ENCODE results near the gene ADAMTS2. TPM values are rescaled to one million over a fixed set of nuclear protein-coding genes. Genes with fewer than 3 reads are reported as not detected.

Gene ADAMTS2
- total RNA-seq, 4 donors from 2014 or later = 6.0 to 20.9 (median 13.5) TPM

GRCh38 chr5:179385914-179386313 is 40.7 kb upstream of the ADAMTS2 start:
- no peak for TF ChIP-seq EP300 (IDR thresholded peaks at IDR 0.05; ENCODE audit: low read depth)
- intact Hi-C loops (cut with DNase I; ENCODE audit: low total_unique reads) (no loop called here), in situ Hi-C loops (cut with MboI; ENCODE audit: low pct_ligation_motif_present in 1 of 4, low pct_unique_long_range_greater_than_20kb in 1 of 4, low sequenced_read_pairs in 3 of 4) (no loop called here)
- DNase-seq = no peak
- Histone ChIP-seq H3K27ac (no peak overlapping the region), H3K27me3 (no peaks in the 10 kb centered on the region), H3K4me1 (no peaks in the 10 kb centered on the region), H3K4me3 (no peak overlapping the region), H3K36me3 (no peaks in the 10 kb centered on the region), H3K9me3 (peaks cover 12 to 19% of the 10 kb centered on the region in 2 donors)
- 66% methylated on average over 7 of the region's 7 CpGs; no CpG with 5 or more reads in 1 of the 2 donors for WGBS, 2 donors (ENCODE audit: low coverage in 1 of 2)

- no peaks in the 10 kb centered on the region for H3K36me3 ChIP-seq
- H3K4me3 ChIP-seq = no peak overlapping the region
- H3K27ac ChIP-seq = no peak overlapping the region
- TF ChIP-seq POLR2A (IDR thresholded peaks at IDR 0.05) = no peak
- no peak for TF ChIP-seq CTCF (IDR thresholded peaks at IDR 0.05)
- no peak for TF ChIP-seq EP300 (IDR thresholded peaks at IDR 0.05; ENCODE audit: low read depth)
- no peak for TF ChIP-seq POLR2AphosphoS5 (IDR thresholded peaks at IDR 0.05)
- no peaks in the 10 kb centered on the region for H3K4me1 ChIP-seq
- no peaks in the 10 kb centered on the region for H3K9me3 ChIP-seq
- 92 to 95% methylated on average over 6 to 8 of the region's 8 CpGs for WGBS, 2 donors (ENCODE audit: low coverage in 1 of 2)
- in situ Hi-C loops (cut with MboI; ENCODE audit: low pct_ligation_motif_present in 1 of 4, low pct_unique_long_range_greater_than_20kb in 1 of 4, low sequenced_read_pairs in 3 of 4) = no loop called here
- intact Hi-C loops (cut with DNase I; ENCODE audit: low total_unique reads) = no loop called here
- no peak for DNase-seq
- H3K27me3 ChIP-seq = no peaks in the 10 kb centered on the region
Observed at GRCh38 chr5:179382486-179382885, 37.2 kb upstream of the ADAMTS2 start.

DNA sequence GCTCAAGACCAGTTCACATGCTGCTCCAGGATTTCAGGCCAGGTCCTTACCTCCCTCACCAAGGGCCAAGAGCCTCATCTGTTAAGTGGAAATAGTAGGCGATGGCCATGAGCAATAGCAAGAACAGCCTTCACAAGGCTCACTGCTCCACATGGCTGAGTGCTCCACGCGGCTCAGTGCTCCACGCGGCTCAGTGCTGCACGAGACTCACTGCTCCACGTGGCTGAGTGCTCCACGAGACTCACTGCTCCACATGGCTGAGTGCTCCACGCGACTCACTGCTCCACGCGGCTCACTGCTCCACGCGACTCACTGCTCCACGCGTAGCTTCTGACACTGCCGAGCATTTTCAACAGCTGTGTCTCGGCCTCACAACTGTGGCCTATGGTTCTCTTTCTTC is 36.4 kb upstream of the ADAMTS2 start:
- no peaks in the 10 kb centered on the region for H3K27me3 ChIP-seq
- no peak for TF ChIP-seq POLR2A (IDR thresholded peaks at IDR 0.05)
- TF ChIP-seq POLR2AphosphoS5 (IDR thresholded peaks at IDR 0.05) = no peak
- TF ChIP-seq EP300 (IDR thresholded peaks at IDR 0.05; ENCODE audit: low read depth) = no peak
- TF ChIP-seq CTCF (IDR thresholded peaks at IDR 0.05) = no peak
- 79 to 80% methylated on average over 1 to 18 of the region's 18 CpGs for WGBS, 2 donors (ENCODE audit: low coverage in 1 of 2)
- no peak overlapping the region for H3K4me3 ChIP-seq
- H3K27ac ChIP-seq = no peak overlapping the region
- no peaks in the 10 kb centered on the region for H3K4me1 ChIP-seq
- intact Hi-C loops (cut with DNase I; ENCODE audit: low total_unique reads) = no loop called here
- no peaks in the 10 kb centered on the region for H3K36me3 ChIP-seq
- no peak for DNase-seq
- in situ Hi-C loops (cut with MboI; ENCODE audit: low pct_ligation_motif_present in 1 of 4, low pct_unique_long_range_greater_than_20kb in 1 of 4, low sequenced_read_pairs in 3 of 4) = no loop called here
- H3K9me3 ChIP-seq = no peaks in the 10 kb centered on the region

DNA sequence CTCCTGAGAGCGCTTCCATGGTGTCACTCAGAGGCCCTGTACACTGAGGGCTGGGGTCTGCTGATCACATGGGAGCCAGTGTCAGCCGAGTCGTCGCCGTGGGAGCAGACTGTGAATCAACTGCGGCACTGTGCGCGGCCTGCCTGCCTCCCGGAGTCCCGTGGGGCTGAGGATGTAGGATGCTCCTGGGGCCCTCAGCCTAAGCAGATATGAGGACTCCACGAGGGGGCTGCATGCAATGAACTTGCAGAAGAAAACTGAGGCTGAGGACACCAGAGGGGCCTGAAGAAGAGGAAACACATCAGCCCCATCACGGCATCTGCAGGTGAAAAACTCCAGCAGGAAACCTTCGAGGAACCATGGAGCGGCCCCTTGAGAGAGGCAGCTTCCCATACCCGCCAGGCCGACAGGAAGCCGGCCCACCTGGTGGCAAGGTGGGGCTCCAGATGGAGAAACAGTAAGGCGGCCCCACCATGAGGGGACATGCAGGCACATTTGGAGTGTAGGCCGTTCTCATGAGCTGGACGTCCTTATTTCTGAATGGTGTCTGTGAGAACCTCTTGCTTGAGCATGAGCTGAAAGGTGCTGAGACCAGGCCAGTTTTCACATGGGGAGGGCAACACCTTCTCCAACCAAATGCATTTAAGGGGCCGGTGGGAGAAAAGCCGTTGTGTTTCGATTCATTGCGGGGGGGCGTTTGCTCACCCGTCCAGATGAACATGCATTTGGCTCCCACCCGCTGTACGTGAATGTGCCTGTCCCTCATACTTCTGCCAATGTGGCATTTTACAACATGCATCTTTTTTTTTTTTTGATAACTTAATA is 35.2 kb upstream of the ADAMTS2 start:
- Histone ChIP-seq H3K4me3 (no peak overlapping the region), H3K4me1 (no peaks in the 10 kb centered on the region), H3K36me3 (no peaks in the 10 kb centered on the region), H3K27me3 (no peaks in the 10 kb centered on the region), H3K27ac (no peak overlapping the region), H3K9me3 (no peaks in the 10 kb centered on the region)
- no peak for TF ChIP-seq POLR2A (IDR thresholded peaks at IDR 0.05)
- TF ChIP-seq CTCF (IDR thresholded peaks at IDR 0.05) = no peak
- TF ChIP-seq EP300 (IDR thresholded peaks at IDR 0.05; ENCODE audit: low read depth) = no peak
- TF ChIP-seq POLR2AphosphoS5 (IDR thresholded peaks at IDR 0.05) = no peak
- in situ Hi-C loops (cut with MboI; ENCODE audit: low pct_ligation_motif_present in 1 of 4, low pct_unique_long_range_greater_than_20kb in 1 of 4, low sequenced_read_pairs in 3 of 4) = no loop called here
- DNase-seq = no peak
- intact Hi-C loops (cut with DNase I; ENCODE audit: low total_unique reads) = no loop called here
- 86 to 91% methylated on average over 9 to 28 of the region's 28 CpGs for WGBS, 2 donors (ENCODE audit: low coverage in 1 of 2)

All from transverse colon (tissue), 4 donors.